OCI-LY1 (cell line): ENCODE results near the gene PIGU.
"Not testable (repeated sequence)": the region's sequence is repeated elsewhere in the genome, so short reads cannot be mapped to it uniquely, and the experiment has no call there.

ENCODE experiments used
- CTCF ChIP-seq: fragments of 200-600 bp; sonication (generic), shearing (Covaris generic); IDR thresholded peaks from 2 replicates; pipeline ENCODE4 v1.5.1; 2017; ENCODE audit warnings: mild to moderate bottlenecking, antibody characterized with exemption, low read length, moderate library complexity, mixed read lengths
- EZH2 ChIP-seq: fragments of 200-600 bp; sonication (generic), shearing (Covaris generic); IDR thresholded peaks from 2 replicates; pipeline ENCODE4 v1.8.0; 2017; ENCODE audit warnings: borderline replicate concordance, mixed run types, mild to moderate bottlenecking, antibody characterized with exemption, low read length, moderate library complexity, mixed read lengths

- not testable (repeated sequence) for TF ChIP-seq EZH2, CTCF
Measured at GRCh38 chr20:34616913-34617312, 60.0 kb downstream of the PIGU start.
